Measurements from ENCODE around the gene SOHLH2.

SOHLH2 gene

DNA sequence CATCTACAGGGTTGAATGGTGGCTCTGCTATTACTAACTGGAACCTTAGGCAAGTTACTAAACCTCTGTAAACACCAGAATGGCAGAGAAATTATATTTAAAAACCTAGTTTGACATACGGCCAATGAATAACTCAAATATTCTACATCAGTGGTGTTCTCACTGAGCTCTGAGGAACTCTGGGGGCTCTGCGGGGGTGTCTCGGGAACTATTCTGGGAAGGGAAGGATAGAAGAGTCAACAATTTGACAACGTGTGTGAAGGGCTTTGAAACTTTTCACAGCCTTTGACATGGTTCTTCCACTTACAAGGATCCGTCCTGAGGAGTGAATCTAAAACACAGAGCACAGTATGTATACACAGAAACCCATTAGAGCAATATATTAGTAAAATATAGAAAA is 38.7 kb downstream of the SOHLH2 start:
- DNase-seq: no peak

DNA sequence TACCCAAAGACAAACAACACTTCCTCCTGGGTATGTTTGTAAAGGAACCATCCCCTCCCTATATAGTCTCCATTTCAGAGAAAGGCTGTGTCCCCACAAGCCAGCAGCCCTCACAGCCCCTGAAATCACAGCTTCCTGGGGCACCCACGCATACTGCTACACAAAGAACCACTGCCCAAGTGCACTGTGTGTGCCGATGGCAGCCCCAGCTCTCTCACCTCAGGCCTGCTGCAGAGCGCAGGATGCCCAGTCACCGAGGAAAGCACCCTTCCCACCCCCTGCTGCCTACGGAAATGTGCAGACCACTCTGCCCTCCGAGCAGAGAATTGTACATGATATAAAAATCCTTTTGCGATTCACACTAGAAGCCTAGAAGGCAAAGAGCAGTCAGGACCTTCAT is 39.4 kb downstream of the SOHLH2 start:
- no peak for DNase-seq

DNA sequence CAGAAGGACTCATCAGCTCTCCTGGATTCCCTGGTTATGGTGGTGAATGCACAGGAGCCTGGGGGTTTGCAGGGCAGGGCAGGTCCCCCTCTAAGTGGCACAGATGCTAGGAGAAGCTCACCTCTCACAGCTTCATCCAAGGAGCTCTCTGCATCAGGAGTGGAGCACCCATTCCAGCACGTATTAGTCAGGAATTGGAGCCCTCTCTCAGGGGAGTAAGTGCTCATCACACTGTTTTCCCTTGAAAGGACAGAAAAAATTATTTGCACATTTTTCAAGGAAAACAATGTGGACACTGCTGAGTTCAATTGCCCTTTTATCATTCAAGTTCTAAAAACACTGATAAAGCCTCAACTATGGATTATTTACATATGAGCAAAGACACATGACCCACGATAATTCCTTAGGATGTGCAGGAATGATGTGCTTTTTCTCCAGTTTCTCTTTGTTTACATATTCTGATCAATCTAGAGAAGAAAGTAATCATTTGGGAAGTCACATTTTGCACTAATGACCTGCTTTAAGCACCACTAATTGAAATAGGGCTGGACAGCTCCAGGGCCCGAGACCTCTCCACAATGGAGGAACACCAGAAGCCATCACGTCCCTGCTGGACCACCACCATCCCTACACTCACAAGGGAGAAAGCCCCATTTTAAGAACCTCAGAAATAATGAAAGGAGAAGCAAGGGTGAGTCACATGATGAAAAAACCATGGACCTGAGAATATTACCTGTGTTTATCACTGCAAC is 40.6 kb downstream of the SOHLH2 start:
- no peak for DNase-seq

DNA sequence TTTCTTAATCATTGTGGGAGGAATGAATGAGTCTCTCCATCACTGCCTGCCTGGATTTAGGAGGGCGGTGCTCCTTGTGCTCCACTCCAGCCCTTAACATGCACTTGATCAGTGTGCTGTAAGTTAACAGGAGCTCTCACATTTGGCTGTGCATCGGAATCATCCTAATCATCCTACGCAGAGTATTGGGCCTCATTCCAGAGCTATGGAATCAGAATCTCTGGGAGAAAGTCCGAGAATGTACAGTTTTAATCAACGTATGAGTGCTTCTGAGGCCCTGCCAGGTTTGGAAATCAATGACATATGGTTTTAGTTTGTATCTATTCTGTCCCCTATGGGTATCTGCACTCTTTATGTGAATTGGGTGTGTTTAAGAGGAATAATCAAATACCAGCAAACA is 48.3 kb downstream of the SOHLH2 start:
- no peak for DNase-seq

DNA sequence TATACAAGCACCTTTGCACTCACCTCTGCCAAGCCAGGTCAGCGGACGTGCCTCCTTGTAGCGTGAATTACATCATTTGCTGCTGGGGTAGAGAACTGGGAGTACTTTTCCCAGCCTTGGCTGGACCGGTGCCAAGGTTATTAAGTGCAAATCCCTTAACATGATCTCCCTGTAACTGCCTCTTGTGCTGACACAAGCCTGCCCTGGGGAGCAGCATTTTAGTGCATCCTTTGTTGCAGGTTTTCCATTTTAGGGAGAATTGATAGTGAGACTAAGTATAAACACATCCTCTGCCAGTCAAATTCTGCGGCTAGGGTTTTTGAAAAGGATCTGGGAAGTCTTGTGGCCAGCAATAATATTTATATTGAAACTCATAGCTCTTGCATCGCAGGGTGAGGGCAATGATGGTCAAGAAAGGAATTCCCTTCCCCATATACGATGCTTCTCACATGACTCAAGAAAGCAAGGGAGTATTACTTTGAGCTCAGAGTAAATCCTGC is 50.5 kb downstream of the SOHLH2 start:
- DNase-seq: no peak

DNA sequence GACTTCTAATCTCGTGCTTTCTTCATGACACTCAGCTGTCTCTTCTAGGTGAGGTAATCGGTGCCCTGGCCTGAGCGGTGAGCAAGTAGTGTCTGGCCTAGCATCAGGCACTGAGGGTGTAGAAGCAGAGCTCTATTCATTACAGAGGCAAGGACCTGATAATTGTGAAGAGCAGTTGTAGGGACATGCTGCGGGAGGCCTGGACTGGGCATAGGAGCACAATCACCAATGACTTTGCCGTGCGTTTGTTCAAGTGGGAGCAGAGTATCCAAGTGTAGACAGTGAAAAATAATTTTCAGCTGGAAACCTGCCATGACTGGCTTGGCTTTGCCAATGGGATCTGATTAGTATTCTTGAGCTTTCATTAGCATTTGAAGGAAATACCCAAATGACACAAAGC is 51.1 kb downstream of the SOHLH2 start:
- DNase-seq: no peak

DNA sequence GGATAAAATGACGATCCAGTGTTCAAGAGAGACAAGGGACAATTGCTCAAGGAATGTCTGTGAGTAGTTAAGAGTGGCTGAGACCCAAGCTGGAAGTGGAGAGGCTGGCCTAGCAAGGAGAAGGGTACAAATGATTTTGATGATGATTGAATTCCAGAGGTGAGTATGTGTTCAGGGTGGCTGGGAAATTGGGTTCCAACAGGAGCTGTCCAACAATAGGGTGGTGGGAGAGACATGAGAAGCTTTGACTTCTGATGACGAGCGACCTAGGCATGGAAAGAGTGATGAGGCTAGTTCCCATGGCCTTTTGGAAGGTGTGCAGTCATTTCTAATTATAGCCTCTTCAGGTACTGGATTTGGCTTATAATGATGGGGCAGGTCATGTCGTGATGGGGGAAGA is 54.1 kb downstream of the SOHLH2 start:
- DNase-seq: no peak

DNA sequence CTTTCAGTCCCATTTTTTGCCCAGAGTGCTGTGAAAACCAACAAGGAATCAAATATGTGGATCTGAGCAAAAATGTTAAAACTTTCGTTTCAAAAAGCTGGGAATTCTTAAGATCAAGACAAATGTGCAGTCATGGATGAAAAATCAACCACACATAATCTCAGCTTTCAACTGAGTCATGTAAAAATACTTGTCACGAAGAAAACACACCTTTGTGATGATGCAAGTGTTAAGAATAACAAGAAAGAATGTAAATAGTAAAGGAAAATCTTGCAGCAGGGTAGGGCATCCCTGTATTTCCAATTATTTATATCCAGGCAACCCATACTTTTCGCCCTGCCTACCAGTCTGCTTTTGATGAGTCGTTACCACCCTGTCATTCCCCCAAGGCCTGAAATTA is 55.7 kb downstream of the SOHLH2 start:
- DNase-seq: no peak

DNA sequence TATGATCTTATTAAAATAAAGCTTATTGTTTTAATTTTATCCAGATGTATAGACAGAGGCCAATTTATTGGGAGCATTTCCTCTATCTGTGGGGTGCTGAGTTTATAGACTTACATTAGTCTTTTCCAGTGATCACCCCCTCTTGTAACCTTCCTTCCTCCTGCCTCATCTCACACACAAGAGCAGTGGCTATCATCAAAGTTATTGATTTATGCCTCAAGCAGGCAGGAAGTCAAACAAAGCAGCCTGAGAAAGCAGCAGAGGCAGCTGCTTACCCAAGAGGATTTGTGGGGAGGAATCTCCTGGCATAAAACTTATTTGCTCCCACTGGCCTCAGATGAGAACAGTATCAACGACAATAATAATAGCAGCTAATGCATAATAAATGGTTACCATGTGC is 56.9 kb downstream of the SOHLH2 start:
- no peak for DNase-seq

DNA sequence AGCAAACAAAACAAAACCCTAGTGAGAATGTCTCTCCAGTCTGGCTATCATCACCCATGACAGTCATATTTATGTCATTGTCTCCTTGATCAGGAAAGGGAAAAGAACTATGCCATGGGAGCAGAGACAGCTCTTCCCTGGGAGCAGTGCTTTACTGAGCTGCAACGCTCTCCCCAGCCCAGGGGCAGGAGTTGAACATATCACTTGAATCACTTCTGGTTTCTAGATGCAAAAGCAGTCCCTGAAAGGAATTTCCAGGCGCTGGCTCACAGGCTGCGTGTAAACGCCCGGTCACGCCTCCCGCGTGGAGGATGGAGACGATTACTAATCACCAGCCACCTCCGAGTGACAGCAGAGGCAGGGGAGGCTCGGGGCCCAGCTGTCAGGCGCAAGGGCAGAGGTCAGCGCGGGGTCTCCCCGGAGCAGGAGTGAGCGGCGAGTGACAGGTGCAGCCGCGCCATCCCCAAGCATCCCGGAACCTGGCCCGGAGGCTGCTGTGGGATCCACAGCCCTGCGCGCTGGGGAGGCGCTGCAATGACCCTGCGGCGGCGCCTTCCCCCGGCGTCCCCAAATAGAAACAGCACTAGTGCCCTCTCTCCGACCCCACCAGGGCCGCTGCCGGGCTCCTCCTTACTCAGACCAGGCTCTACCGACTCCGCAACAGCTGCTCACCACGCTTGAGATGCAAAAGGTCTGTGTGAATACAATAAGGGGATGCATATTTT is 59.6 kb downstream of the SOHLH2 start:
- no peak for DNase-seq

DNA sequence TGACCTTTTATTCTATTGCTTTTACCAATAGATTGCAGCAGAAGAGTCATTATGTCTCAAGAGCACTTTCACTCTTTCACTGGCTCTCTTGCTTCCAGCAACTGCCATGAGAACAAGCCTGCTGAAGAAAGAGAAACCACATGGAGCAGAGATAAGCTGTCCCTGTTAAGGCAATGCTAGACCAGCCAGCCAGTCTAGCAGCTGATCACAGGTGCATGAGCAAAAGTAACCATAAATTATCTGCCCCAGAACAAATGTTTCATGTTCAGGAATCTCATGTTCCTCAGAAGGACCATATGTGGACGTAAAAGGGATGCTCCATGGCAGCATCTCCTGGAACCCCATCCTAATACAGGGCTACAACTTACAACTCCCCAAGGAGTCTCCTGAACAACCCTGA is 62.8 kb downstream of the SOHLH2 start:
- no peak for DNase-seq

DNA sequence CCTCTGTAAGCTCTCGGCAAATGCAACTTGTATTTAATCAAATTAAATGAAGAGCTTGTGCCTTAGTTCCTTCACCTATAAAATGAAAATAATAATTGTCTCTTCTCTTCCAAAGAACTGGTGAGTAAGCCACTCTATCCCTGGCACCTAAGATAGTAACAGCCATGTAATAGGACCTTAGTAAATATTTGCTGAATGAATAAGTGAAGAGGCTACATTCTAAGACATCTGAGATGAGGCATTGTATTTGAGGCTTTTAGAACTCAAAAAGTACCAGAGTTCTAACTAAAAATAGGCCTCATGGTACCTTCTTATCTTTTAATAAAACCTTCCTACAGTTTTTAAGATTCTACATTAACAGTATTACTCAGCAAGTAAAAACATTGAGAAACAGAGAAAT is 65.9 kb downstream of the SOHLH2 start:
- DNase-seq: no peak

DNA sequence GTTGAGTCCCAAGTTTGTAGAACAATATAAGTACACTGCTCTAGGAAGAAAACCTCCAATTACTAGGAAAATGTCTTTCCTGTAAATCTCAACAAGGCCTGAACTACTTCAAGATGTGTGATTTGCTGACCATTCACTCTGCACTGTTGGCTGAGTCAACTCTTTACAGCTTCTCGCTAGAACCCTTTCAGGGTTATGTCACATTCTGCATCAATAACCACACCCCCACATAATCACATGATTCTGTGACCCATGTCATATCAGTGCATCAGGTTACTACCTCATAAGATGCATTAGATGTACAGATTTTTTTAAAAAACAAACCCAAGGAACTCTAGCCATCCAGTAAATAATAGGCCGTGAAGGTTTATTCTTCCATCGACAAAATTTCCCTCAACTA is 67.0 kb downstream of the SOHLH2 start:
- no peak for DNase-seq

DNA sequence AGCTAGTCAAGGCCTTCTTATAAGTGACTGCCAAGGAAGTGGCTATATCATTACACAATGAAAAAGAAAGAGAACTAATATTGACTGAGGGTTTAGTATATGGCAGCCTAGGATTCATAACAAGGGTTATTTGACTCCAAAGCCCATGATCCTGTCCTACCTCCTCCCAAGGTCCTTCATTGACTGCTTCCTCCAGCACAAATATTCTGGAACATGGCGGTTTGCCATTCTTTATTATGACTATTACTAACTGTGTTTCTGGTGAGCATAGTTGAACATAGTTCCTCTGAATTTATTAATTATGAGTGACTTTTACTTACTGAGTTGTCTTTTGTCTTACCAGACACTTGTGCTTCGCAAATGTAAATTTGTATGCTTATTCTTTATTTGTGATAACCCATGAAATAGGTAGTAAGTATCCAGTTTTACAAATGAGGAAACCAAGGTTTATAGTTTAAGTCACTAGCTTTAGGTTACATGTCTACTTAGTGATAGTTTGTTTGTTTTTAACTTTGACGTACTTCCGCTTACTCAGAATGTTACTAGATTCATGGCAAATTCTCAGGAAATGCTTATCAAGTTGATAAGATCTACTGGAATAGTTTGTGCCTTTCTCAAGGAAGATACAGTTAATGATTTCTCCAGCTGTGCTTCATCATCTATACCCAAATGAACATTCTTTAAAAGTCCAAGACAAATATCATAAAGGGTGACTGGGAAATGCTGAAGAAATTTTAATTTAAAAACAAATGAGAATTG is 67.7 kb downstream of the SOHLH2 start:
- no peak for DNase-seq

DNA sequence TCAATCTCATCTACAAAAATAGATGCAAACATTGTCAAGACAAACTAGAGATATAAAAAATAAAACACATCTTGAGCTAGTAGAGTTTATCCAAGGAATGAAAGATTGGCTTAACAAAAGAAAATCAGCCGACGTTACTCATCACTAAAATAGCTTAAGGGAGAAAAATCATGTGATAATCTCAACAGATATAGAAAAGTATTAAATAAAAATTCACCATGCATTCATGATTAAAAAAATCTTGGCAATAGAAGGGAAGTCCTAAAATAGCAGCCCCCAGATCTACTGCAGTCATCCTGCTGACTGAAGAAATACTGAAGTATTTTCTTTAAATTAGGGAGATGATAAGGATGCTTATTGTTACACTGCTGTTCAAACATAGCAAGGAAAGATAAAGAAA is 70.6 kb downstream of the SOHLH2 start:
- no peak for DNase-seq

DNA sequence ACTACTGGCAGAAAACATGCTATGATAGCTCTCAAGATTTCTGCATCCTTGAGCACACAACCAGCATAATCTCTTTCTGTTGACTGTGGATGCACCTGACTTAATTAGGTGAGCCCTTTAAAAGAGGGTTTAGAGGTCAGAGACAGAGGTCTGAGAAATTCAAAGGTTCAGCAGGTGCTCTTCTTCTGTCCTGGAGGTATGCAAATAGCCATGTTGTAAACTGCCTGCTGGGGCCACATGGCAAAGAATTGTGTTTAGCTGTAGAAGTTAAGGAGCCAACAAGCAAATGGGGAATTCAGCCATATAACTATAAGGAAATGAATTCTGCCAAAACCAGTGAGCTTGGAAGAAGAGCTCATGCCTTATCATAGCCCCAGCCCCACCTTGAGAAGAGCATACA is 71.6 kb downstream of the SOHLH2 start:
- DNase-seq: no peak

DNA sequence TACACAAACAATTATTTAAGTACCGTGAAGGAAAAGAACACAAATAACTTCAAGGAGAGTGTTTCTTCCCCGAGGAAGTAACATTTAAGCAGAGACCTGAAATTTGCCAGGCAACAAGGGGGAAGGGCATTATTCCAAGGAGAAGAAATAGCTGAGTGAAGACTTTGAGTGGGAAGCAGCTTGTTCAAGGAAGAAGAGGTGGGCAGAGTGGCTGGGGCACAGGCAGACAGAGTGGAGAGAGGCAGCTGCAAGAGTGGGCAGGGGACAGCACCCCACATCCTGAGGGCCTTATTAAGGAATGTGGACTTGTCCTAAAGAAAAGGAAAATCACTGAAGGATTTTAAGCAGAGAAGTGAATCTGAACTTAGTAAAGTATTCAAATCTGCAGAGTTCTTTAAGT is 78.5 kb downstream of the SOHLH2 start:
- DNase-seq: no peak

DNA sequence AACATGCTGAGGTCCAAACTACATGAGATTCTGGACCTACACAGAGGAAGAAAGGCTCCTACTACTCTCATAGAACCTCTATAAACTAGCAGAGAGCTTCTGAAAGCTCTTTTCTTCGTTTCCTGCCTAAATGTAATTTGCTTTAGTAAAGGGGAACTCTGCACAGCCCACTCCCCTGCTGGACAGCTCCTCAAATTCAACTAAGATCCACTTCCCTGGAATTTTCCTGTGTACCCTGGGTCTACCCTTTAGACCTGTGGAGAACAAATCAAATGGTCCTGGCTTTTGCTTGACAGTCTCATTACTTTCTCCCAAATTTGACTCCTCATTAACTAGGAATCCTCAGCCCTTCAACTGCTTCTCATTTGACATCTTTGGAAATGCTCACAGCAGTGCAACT is 79.7 kb downstream of the SOHLH2 start:
- no peak for DNase-seq

DNA sequence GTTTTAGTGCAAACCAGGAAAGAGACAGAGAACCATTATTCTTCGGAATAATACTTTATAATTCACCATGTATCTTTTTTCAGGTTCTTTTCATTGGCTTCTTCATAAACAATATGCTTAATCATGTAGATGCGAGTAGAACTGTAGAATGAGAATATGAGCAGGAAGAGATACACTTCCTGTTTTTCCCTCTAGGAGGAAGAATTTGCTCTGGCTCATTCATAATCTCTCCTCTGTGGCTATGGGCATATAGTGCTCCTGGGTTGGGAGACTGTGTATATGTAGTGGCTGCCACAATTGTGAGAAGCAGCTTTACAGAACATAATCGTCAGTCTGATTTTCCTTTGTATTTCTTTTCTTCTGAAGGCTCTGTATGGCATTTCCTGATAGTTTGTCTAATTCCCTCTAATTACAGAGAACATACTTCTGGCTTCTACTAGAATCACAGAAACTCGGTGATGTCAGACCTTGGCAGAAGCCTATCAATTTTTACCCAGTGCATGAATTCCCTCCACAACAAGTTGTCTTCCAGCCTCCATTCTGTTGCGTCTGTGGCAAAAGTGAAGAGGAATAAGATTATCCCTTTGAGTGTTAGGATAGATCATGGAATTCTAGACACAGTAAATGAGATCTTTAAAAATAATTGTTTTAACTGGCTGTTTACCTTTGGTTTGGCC is 80.3 kb downstream of the SOHLH2 start:
- DNase-seq: no peak

DNA sequence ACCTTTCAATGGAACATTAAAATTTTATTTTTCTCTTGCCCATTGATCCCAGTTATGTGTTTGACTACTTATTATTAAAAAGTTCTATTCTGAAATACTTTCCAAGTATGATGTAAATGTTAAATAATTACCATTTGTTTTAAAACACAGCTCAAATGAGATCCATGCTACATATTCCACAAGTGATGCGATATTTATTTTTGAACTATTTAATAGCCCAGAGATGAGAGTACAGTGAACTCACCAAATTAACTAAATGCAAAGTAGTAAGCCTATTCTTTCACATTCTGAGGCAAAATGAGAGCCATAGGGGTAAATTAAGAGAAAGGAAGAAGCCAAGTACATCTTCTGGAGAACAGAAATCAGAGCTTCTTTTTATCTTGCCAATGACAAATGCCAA is 82.0 kb downstream of the SOHLH2 start:
- DNase-seq: no peak

DNA sequence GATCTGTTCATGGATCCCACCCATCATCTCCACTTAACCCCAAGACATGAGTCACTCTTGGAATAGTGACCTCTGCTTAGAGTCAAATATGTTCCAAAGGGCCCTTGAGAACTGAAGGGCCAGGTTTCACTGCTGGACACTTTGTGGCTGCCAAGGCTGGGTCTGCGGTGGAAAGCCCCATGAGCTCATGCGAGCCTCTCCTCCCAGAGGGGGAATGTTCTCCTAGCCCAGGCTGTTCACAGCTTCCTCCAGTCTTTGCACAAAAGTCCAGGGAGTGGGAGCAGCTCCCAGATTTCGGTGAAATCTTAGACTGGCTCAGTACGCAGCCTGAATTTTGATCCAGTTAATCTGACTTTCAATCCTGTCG is 82.4 kb downstream of the SOHLH2 start:
- no peak for DNase-seq

DNA sequence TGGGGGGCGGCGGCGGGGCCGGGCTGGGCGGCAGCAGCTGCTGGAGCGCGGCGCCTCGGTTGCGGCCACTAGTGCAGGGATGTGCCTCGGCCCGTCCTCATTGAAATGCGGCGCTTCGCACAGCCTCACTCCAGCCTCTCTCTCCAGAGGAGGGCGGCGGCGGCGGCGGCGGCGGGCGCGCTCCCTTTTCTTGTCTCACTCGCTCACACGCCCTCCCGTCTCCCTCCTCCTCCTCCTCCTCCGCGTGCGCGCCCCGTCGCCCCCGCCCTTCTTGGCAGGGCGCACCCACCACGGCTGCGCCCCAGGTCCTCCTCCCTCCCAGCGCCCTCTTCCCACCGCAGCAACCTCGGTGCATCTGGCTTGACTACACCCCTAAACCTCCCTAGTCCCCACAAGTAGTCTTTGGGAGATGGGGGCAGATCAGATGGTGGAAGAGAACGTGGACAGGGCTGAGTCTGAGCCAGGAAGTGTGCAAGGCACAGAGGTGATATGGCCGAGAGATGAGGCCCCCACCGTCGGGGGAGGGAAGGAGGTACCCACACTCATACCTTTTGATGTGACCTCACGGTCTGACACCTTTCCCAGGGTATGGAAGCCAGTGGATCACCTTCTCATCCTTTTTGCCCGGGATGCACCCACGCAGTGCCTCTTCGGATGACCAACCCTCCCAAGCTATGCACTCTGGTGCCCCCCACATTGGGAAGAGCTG is 83.0 kb downstream of the SOHLH2 start, which contains the start of gene DCLK1:
TSS of gene DCLK1 (minus strand) at position 161 of the 709 bp plus-strand sequence.
- DNase-seq: no peak
